ENCODE measurements around the gene HEY2. TPM values are rescaled to one million over a fixed set of nuclear protein-coding genes. Genes with fewer than 3 reads are reported as not detected.
"Not testable (repeated sequence)": the region's sequence is repeated elsewhere in the genome, so short reads cannot be mapped to it uniquely, and the experiment has no call there.

HEY2 gene
- total RNA-seq, 1 donor from 2014 or later: 9.6 TPM

DNA sequence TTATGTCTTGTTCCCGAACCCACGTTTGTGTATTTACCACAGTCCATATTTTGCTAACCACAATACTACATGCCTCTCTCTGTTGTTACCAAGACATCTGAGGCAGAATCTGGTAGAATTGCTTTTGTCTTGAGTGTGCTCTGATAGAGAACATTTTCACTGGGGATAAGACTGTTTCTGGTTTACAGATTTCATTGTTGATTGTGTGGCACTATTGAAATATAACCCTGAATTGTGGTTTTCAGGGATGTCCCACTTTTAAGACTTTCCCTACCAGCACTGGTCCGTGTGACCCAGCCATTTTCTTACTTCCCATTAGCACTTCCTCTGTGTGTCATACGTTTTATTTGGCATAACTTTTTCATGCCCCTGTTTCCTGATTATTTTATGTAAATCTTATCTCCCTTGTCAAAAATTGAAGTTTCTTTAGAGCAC is 53.5 kb downstream of the HEY2 start:
- H3K4me3 Mint-ChIP-seq: no peak overlapping the region
- peaks cover 30% of the 10 kb centered on the region for H3K4me1 Mint-ChIP-seq
- no peak for TF ChIP-seq CTCF (IDR thresholded peaks at IDR 0.05; ENCODE audit: unreplicated experiment)

GRCh38 chr6:125804264-125804663 is 54.8 kb downstream of the HEY2 start:
- Mint-ChIP-seq H3K27me3 (ENCODE audit: low read depth) (no peaks in the 10 kb centered on the region), H3K4me1 (peaks cover 27% of the 10 kb centered on the region), H3K9me3 (no peaks in the 10 kb centered on the region), H3K36me3 (peaks cover 1% of the 10 kb centered on the region), H3K4me3 (no peak overlapping the region), H3K27ac (peak overlapping the region; percentile 17)
- TF ChIP-seq CTCF (IDR thresholded peaks at IDR 0.05; ENCODE audit: unreplicated experiment): no peak
- DNase-seq (ENCODE audit: low spot score in 2 of 2, unreplicated experiment in 2 of 2): no peak

More for the DNA sequence above, 53.5 kb downstream of the HEY2 start:
- peaks cover 1% of the 10 kb centered on the region for H3K36me3 Mint-ChIP-seq
- no peak for DNase-seq (ENCODE audit: low spot score in 2 of 2, unreplicated experiment in 2 of 2)
- H3K9me3 Mint-ChIP-seq: no peaks in the 10 kb centered on the region
- H3K27me3 Mint-ChIP-seq (ENCODE audit: low read depth): no peaks in the 10 kb centered on the region
- no peak overlapping the region for H3K27ac Mint-ChIP-seq

GRCh38 chr6:125804866-125805425 is 55.5 kb downstream of the HEY2 start:
- not testable (repeated sequence) for H3K27me3 Mint-ChIP-seq (ENCODE audit: low read depth); H3K9me3 Mint-ChIP-seq; H3K27ac Mint-ChIP-seq; DNase-seq (ENCODE audit: low spot score in 2 of 2, unreplicated experiment in 2 of 2); H3K36me3 Mint-ChIP-seq; H3K4me3 Mint-ChIP-seq
- H3K4me1 Mint-ChIP-seq: peaks cover 26% of the 10 kb centered on the region

DNA sequence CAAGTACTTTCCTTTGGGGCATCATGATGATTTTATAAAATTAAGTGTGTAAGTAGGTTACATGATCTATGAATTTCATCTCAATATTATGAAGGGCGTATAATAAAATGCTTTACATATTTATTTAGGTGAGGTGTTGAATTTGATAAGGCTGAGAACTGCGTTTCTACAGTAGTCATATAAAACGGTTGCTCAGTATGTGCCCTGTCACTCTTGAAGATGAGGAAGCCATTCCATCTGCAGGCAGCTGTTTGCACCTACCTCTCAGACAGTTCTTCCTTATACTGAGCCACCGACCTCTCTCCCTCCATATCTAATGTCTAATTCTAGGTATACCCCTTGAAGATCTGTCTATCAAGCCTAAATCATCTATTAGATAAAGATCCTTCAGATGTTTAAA is 57.4 kb downstream of the HEY2 start:
- TF ChIP-seq CTCF (IDR thresholded peaks at IDR 0.05; ENCODE audit: unreplicated experiment): no peak
- no peak overlapping the region for H3K4me3 Mint-ChIP-seq
- no peak overlapping the region for H3K27ac Mint-ChIP-seq
- no peaks in the 10 kb centered on the region for H3K27me3 Mint-ChIP-seq (ENCODE audit: low read depth)
- DNase-seq (ENCODE audit: low spot score in 2 of 2, unreplicated experiment in 2 of 2): no peak
- peaks cover 45% of the 10 kb centered on the region for H3K4me1 Mint-ChIP-seq
- H3K9me3 Mint-ChIP-seq: no peaks in the 10 kb centered on the region
- H3K36me3 Mint-ChIP-seq: peaks cover 1% of the 10 kb centered on the region

GRCh38 chr6:125807293-125807692 is 57.9 kb downstream of the HEY2 start:
- H3K4me1 Mint-ChIP-seq: peaks cover 50% of the 10 kb centered on the region
- no peaks in the 10 kb centered on the region for H3K36me3 Mint-ChIP-seq
- no peak for TF ChIP-seq CTCF (IDR thresholded peaks at IDR 0.05; ENCODE audit: unreplicated experiment)
- no peak for DNase-seq (ENCODE audit: low spot score in 2 of 2, unreplicated experiment in 2 of 2)
- H3K9me3 Mint-ChIP-seq: no peaks in the 10 kb centered on the region
- H3K27ac Mint-ChIP-seq: no peak overlapping the region
- no peak overlapping the region for H3K4me3 Mint-ChIP-seq
- no peaks in the 10 kb centered on the region for H3K27me3 Mint-ChIP-seq (ENCODE audit: low read depth)

GRCh38 chr6:125808060-125808459 is 58.6 kb downstream of the HEY2 start:
- Mint-ChIP-seq H3K27ac (no peak overlapping the region), H3K9me3 (no peaks in the 10 kb centered on the region), H3K4me1 (peaks cover 57% of the 10 kb centered on the region), H3K36me3 (no peaks in the 10 kb centered on the region), H3K27me3 (ENCODE audit: low read depth) (no peaks in the 10 kb centered on the region), H3K4me3 (no peak overlapping the region)
- no peak for TF ChIP-seq CTCF (IDR thresholded peaks at IDR 0.05; ENCODE audit: unreplicated experiment)
- no peak for DNase-seq (ENCODE audit: low spot score in 2 of 2, unreplicated experiment in 2 of 2)
